ENCODE data around the gene WHRN. TPM values are rescaled to one million over a fixed set of nuclear protein-coding genes. Genes with fewer than 3 reads are reported as not detected.

Gene WHRN
- total RNA-seq, 1 donor from 2014 or later = 6.2 TPM

- H3K4me3 ChIP-seq = no peak overlapping the region
- no peak overlapping the region for H3K27ac ChIP-seq
- no peaks in the 10 kb centered on the region for H3K4me1 ChIP-seq
- TF ChIP-seq, protein P1, sequence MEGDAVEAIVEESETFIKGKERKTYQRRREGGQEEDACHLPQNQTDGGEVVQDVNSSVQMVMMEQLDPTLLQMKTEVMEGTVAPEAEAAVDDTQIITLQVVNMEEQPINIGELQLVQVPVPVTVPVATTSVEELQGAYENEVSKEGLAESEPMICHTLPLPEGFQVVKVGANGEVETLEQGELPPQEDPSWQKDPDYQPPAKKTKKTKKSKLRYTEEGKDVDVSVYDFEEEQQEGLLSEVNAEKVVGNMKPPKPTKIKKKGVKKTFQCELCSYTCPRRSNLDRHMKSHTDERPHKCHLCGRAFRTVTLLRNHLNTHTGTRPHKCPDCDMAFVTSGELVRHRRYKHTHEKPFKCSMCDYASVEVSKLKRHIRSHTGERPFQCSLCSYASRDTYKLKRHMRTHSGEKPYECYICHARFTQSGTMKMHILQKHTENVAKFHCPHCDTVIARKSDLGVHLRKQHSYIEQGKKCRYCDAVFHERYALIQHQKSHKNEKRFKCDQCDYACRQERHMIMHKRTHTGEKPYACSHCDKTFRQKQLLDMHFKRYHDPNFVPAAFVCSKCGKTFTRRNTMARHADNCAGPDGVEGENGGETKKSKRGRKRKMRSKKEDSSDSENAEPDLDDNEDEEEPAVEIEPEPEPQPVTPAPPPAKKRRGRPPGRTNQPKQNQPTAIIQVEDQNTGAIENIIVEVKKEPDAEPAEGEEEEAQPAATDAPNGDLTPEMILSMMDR (IDR thresholded peaks at IDR 0.05) = no peak
- intact Hi-C loops (cut with DNase I) = no loop called here
- no peak for DNase-seq
- no peaks in the 10 kb centered on the region for H3K27me3 ChIP-seq (ENCODE audit: low read depth)
- no peaks in the 10 kb centered on the region for H3K9me3 ChIP-seq
- no peak for ATAC-seq
- no peaks in the 10 kb centered on the region for H3K36me3 ChIP-seq
Observed at GRCh38 chr9:114454652-114455051, 50.6 kb downstream of the WHRN start.

DNA sequence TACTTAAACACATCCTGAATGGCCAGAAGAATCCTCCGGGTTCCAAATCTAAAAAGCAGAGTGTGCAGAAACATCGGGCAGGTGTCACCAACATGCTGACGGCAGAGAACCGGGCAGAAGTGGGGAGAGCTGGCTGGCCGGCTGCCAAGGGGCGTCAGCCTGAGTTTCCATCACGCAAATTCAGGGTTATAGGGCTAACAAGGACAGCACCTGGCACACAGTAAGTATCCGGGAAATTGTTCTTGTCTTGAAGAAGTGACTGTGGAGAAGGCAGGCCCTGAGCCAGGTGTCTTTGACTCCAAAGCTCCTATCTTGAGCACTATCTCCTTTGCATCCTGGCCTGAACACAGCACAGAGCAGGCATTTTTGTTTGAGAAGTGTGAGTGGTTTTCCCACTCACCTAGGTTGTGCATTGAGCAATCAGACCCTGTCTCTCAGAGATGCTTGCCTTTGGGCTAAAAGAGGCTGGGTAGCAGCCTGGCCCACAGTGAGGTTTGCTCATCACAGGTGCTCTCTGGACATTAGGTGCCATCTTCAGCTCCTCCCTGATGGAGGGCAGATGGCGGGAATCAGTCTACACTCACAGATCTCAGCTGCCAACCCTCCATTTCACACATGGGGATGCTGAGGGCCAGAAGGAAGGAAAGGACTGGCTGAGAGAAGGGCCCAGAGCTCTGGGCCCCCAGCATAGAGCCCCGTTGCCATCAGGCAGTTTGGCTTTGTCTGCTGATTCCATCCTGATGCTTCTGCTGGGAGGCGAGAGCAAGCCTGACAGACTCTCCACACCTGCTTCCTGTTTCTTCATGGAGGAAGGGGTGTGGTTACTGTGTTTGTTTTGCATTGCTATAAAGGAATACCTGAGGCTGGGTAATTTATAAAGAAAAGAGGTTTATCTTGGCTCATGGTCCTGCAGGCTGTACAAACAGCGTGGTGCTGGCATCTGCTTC lies 52.8 kb downstream of the WHRN start:
- DNase-seq (no peak), ATAC-seq (no peak)
- Histone ChIP-seq H3K4me3 (no peak overlapping the region), H3K27ac (no peak overlapping the region), H3K9me3 (no peaks in the 10 kb centered on the region), H3K36me3 (no peaks in the 10 kb centered on the region), H3K27me3 (ENCODE audit: low read depth) (no peaks in the 10 kb centered on the region), H3K4me1 (no peaks in the 10 kb centered on the region)
- TF ChIP-seq, protein P1 (IDR thresholded peaks at IDR 0.05) = no peak
- intact Hi-C loops (cut with DNase I) = no loop called here

DNA sequence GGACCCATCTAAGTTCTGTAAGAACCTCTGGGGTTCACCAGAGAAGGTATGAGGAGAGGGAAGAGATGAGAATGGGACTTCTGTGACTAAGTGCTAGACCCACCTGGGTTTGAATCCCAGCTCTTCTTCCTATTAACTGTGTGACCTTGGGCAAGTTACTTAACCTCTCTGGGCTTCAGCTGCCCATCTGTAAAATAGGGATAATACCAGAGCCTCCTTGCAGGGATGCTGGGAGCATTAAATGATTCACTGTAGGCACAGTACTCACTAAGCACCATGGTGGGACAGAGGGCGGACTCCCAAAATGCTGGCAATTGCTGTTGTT lies 53.6 kb downstream of the WHRN start:
- no peaks in the 10 kb centered on the region for H3K4me1 ChIP-seq
- intact Hi-C loops (cut with DNase I) = no loop called here

GRCh38 chr9:114450833-114451706 lies 54.2 kb downstream of the WHRN start:
- Histone ChIP-seq H3K9me3 (no peaks in the 10 kb centered on the region), H3K4me1 (no peaks in the 10 kb centered on the region), H3K27ac (no peak overlapping the region), H3K27me3 (ENCODE audit: low read depth) (no peaks in the 10 kb centered on the region), H3K4me3 (no peak overlapping the region), H3K36me3 (no peaks in the 10 kb centered on the region)
- TF ChIP-seq, protein P1 (IDR thresholded peaks at IDR 0.05) = no peak
- no peak for DNase-seq
- no peak for ATAC-seq
- intact Hi-C loops (cut with DNase I) = no loop called here

More for the DNA sequence above, 53.6 kb downstream of the WHRN start:
- DNase-seq (no peak), ATAC-seq (no peak)
- Histone ChIP-seq H3K36me3 (no peaks in the 10 kb centered on the region), H3K27me3 (ENCODE audit: low read depth) (no peaks in the 10 kb centered on the region), H3K9me3 (no peaks in the 10 kb centered on the region), H3K4me3 (no peak overlapping the region), H3K27ac (no peak overlapping the region)
- TF ChIP-seq, protein P1 (IDR thresholded peaks at IDR 0.05) = no peak

DNA sequence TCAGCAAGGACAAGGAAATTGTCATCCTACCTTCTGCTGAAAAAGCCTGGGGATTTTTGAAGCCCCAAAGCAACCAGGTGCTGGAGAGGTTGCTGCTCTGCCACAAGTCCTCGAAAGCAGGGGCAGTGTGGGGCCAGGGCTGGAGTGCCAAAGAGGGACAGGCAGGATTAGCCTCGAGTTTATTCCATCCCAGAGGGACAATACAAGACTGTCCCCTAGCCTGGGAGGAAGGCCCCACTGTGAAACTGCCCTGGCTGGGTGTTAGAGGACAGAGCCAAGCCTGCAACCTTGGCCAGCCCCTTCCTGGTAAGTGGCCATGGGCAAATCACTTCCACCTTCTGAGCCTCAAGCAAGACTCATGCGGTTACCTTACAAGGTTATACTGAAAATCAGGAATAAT lies 55.1 kb downstream of the WHRN start:
- no peaks in the 10 kb centered on the region for H3K9me3 ChIP-seq
- H3K4me3 ChIP-seq = no peak overlapping the region
- DNase-seq (no peak), ATAC-seq (no peak)
- TF ChIP-seq, protein P1 (IDR thresholded peaks at IDR 0.05) = no peak
- H3K4me1 ChIP-seq = no peaks in the 10 kb centered on the region
- no peak overlapping the region for H3K27ac ChIP-seq
- no peaks in the 10 kb centered on the region for H3K36me3 ChIP-seq
- intact Hi-C loops (cut with DNase I) = no loop called here
- H3K27me3 ChIP-seq (ENCODE audit: low read depth) = no peaks in the 10 kb centered on the region
